ENCODE results near the gene SRSF2.

SRSF2 gene

GRCh38 chr17:76758570-76758969 is 21.4 kb upstream of the SRSF2 start:
- H3K27ac ChIP-seq, result no peak overlapping the region
- no peak for TF ChIP-seq ZFX (IDR thresholded peaks at IDR 0.05; ENCODE audit: borderline replicate concordance)
- TF ChIP-seq CTCF (IDR thresholded peaks at IDR 0.05), result no peak

- no peak overlapping the region for H3K27ac ChIP-seq
- TF ChIP-seq ZFX (IDR thresholded peaks at IDR 0.05; ENCODE audit: borderline replicate concordance) (no peak), CTCF (IDR thresholded peaks at IDR 0.05) (no peak)
Measured at GRCh38 chr17:76757256-76757655, 20.1 kb upstream of the SRSF2 start.

- no peak for TF ChIP-seq ZFX (IDR thresholded peaks at IDR 0.05; ENCODE audit: borderline replicate concordance)
- no peak for TF ChIP-seq CTCF (IDR thresholded peaks at IDR 0.05)
- H3K27ac ChIP-seq, result no peak overlapping the region
Measured at GRCh38 chr17:76755285-76755684, 18.2 kb upstream of the SRSF2 start.

GRCh38 chr17:76753061-76753961 is 16.2 kb upstream of the SRSF2 start:
- no peak overlapping the region for H3K27ac ChIP-seq
- TF ChIP-seq CTCF (IDR thresholded peaks at IDR 0.05) (no peak), ZFX (IDR thresholded peaks at IDR 0.05; ENCODE audit: borderline replicate concordance) (no peak)

GRCh38 chr17:76752006-76752405 is 14.9 kb upstream of the SRSF2 start:
- H3K27ac ChIP-seq, result no peak overlapping the region
- no peak for TF ChIP-seq ZFX (IDR thresholded peaks at IDR 0.05; ENCODE audit: borderline replicate concordance)

- TF ChIP-seq ZFX (IDR thresholded peaks at IDR 0.05; ENCODE audit: borderline replicate concordance) (no peak), CTCF (IDR thresholded peaks at IDR 0.05) (no peak)
- no peak overlapping the region for H3K27ac ChIP-seq
Measured at GRCh38 chr17:76751416-76751993, 14.4 kb upstream of the SRSF2 start.

- TF ChIP-seq ZFX (IDR thresholded peaks at IDR 0.05; ENCODE audit: borderline replicate concordance) (no peak), CTCF (IDR thresholded peaks at IDR 0.05) (no peak)
- no peak overlapping the region for H3K27ac ChIP-seq
Measured at GRCh38 chr17:76748657-76749056, 11.5 kb upstream of the SRSF2 start.

All from 22Rv1 (cell line).